GM23338 (cell line): ENCODE data around the gene DENND5A. TPM values are rescaled to one million over a fixed set of nuclear protein-coding genes. Genes with fewer than 3 reads are reported as not detected.

ENCODE experiments used
- ATAC-seq: fragments of 200-7000 bp; cut with Tn5 transposase; 3 replicates; pipeline ENCODE4 v1.9.1; 2020
- DNase-seq: peaks from one replicate; pipeline ENCODE4 v3.0.0-alpha.2; 2015; ENCODE audit warnings: low spot score
- H2AFZ ChIP-seq: fragments of 200-600 bp; sonication (generic); 2 replicates; pipeline ENCODE4 v1.8.0; 2016; ENCODE audit warnings: antibody characterized with exemption, mild to moderate bottlenecking, moderate library complexity
- H3F3A ChIP-seq: fragments of 200-600 bp; sonication (generic); replicated peaks from 2 replicates; pipeline ENCODE4 v1.8.0; 2017; ENCODE audit warnings: antibody characterized with exemption, mixed run types, low read depth
- H3K27ac ChIP-seq: fragments of 200-600 bp; sonication (generic); 2 replicates; pipeline ENCODE4 v1.6.1; 2016; ENCODE audit warnings: low read depth
- H3K27me3 ChIP-seq: fragments of 200-600 bp; sonication (generic); 2 replicates; pipeline ENCODE4 v1.8.0; 2016; ENCODE audit warnings: mild to moderate bottlenecking, mixed run types, moderate library complexity; ENCODE audit not compliant: insufficient read depth
- H3K36me3 ChIP-seq: fragments of 200-600 bp; sonication (generic); 2 replicates; pipeline ENCODE4 v1.8.0; 2016; ENCODE audit warnings: mild to moderate bottlenecking; ENCODE audit not compliant: insufficient read depth
- H3K4me1 ChIP-seq: fragments of 200-600 bp; sonication (generic); 2 replicates; pipeline ENCODE4 v1.8.0; 2016; ENCODE audit warnings: mild to moderate bottlenecking, moderate library complexity; ENCODE audit not compliant: insufficient read depth
- H3K4me2 ChIP-seq: fragments of 200-600 bp; sonication (generic); 2 replicates; pipeline ENCODE4 v1.7.1; 2017; ENCODE audit warnings: mixed run types
- H3K4me3 ChIP-seq: fragments of 200-600 bp; sonication (generic); 2 replicates; pipeline ENCODE4 v1.6.1; 2016; ENCODE audit warnings: mixed run types
- H3K79me2 ChIP-seq: fragments of 200-600 bp; sonication (generic); replicated peaks from 2 replicates; pipeline ENCODE4 v1.8.0; 2017; ENCODE audit warnings: mild to moderate bottlenecking; ENCODE audit not compliant: insufficient read depth
- H3K9me2 ChIP-seq: fragments of 200-600 bp; sonication (generic); 2 replicates; pipeline ENCODE4 v1.8.0; 2017; ENCODE audit not compliant: insufficient read depth
- H4K20me1 ChIP-seq: fragments of 200-600 bp; sonication (generic); replicated peaks from 2 replicates; pipeline ENCODE4 v1.8.0; 2017; ENCODE audit warnings: mild to moderate bottlenecking; ENCODE audit not compliant: insufficient read depth
- H3K27ac Mint-ChIP-seq: 2 replicates; pipeline ENCODE4 v1.8.0; 2020; ENCODE audit warnings: inconsistent platforms, mild to moderate bottlenecking, moderate library complexity, mixed read lengths
- H3K27me3 Mint-ChIP-seq: 3 replicates; pipeline ENCODE4 v1.8.0; 2022; ENCODE audit warnings: low read depth, mild to moderate bottlenecking, moderate library complexity, mixed read lengths, inconsistent platforms; ENCODE audit not compliant: insufficient read depth, poor library complexity
- H3K36me3 Mint-ChIP-seq: 3 replicates; pipeline ENCODE4 v1.8.0; 2021; ENCODE audit warnings: low read depth, mild to moderate bottlenecking, inconsistent platforms, moderate library complexity, mixed read lengths
- H3K4me1 Mint-ChIP-seq: 3 replicates; pipeline ENCODE4 v1.8.0; 2020; ENCODE audit warnings: mild to moderate bottlenecking, inconsistent platforms, mixed read lengths
- H3K4me3 Mint-ChIP-seq: 3 replicates; pipeline ENCODE4 v1.8.0; 2021; ENCODE audit warnings: moderate library complexity, mild to moderate bottlenecking, inconsistent platforms, mixed read lengths
- H3K9me3 Mint-ChIP-seq: 3 replicates; pipeline ENCODE4 v1.8.0; 2020; ENCODE audit warnings: moderate library complexity, mild to moderate bottlenecking, inconsistent platforms, mixed read lengths
- CREB1 ChIP-seq: fragments of 250-450 bp; sonication (Bioruptor Pico); IDR thresholded peaks from 2 replicates; pipeline ENCODE4 v1.5.0; 2020; ENCODE audit warnings: low read depth, mild to moderate bottlenecking, moderate library complexity
- EZH2 ChIP-seq: fragments of 200-600 bp; sonication (generic); IDR thresholded peaks from one replicate; pipeline ENCODE4 v1.8.0; 2017; ENCODE audit warnings: antibody characterized with exemption, mild to moderate bottlenecking, low read depth; ENCODE audit not compliant: unreplicated experiment
- EZH2phosphoT487 ChIP-seq: fragments of 200-600 bp; sonication (generic); IDR thresholded peaks from one replicate; pipeline ENCODE4 v1.8.1; 2018; ENCODE audit warnings: antibody characterized with exemption; ENCODE audit not compliant: unreplicated experiment
- JUNB ChIP-seq: IDR thresholded peaks from one replicate; pipeline ENCODE4 v1.6.1; 2016; ENCODE audit warnings: antibody characterized with exemption; ENCODE audit not compliant: unreplicated experiment
- NANOG ChIP-seq: IDR thresholded peaks from 2 replicates; pipeline ENCODE4 v1.6.1; 2016; ENCODE audit warnings: antibody characterized with exemption, borderline replicate concordance
- STAT1 ChIP-seq: IDR thresholded peaks from one replicate; pipeline ENCODE4 v1.6.1; 2016; ENCODE audit warnings: antibody characterized with exemption; ENCODE audit not compliant: unreplicated experiment
- ZNF114 ChIP-seq: fragments of 250-450 bp; sonication (Bioruptor Pico); IDR thresholded peaks from 2 replicates; pipeline ENCODE4 v1.5.0; 2020; ENCODE audit warnings: mild to moderate bottlenecking, moderate library complexity
- ZNF331 ChIP-seq: fragments of 250-450 bp; sonication (Bioruptor Pico); IDR thresholded peaks from 2 replicates; pipeline ENCODE4 v1.5.0; 2020; ENCODE audit warnings: low read depth, mild to moderate bottlenecking, moderate library complexity
- polyA plus RNA-seq: library from polyadenylated mRNA; unstranded; fragments of >200 nt; fragmentation: Nextera tagmentation; extraction: Ambion mirVana; gene quantifications from 2 replicates; pipeline ENCODE4 v1.2.1, GENCODE V29; 2016
- total RNA-seq: library from RNA; depleted of rRNA; stranded (reverse); fragments of >200 nt; shearing (Covaris generic); gene quantifications from 2 replicates; pipeline ENCODE4 v1.2.3, GENCODE V29; 2014
- TF ChIP-seq, protein P1 (sequence below): fragments of 250-450 bp; sonication (Bioruptor Pico); IDR thresholded peaks from 2 replicates; pipeline ENCODE4 v1.5.0; 2020; ENCODE audit warnings: mild to moderate bottlenecking, moderate library complexity
- TF ChIP-seq, protein P2 (sequence below): IDR thresholded peaks from 2 replicates; pipeline ENCODE4 v1.6.1; 2016; ENCODE audit warnings: antibody characterized with exemption

The DENND5A gene
- total and polyA plus RNA-seq, 2 experiments from 2014 or later, result 28.1 to 56.3 TPM

DNA sequence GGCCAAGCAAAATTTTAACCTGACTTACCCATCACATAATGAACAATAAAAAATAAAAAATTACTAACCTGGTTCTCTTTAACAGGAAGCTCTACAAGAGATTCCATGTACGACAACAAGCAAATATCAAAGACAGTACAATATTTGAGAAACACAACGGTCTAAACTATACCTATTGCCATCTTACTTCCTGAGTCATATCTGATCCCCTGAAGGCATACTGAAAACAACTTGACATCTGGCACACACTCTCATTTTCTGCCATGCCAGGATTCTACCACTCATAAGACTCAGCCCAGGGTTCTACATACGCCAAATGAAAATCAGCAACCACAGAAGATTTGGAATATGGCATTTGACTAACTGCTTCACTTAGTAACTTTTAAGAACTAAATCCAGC is 13.8 kb downstream of the DENND5A start:
- Histone ChIP-seq H3K27ac (no peak overlapping the region), H3K27me3 (no peaks in the 10 kb centered on the region), H4K20me1 (peaks cover 35% of the 10 kb centered on the region), H3K79me2 (peaks cover 100% of the 10 kb centered on the region), H2AFZ (no peak overlapping the region), H3K4me1 (peaks cover 6% of the 10 kb centered on the region; the same call in 1 of the 2 replicates), H3K4me2 (no peak overlapping the region), H3K9me2 (no peaks in the 10 kb centered on the region), H3F3A (0 out of 2 replicates have a peak, but pooled peaks cover 3% of the 10 kb centered on the region), H3K36me3 (no peaks in the 10 kb centered on the region), H3K4me3 (no peak overlapping the region)
- H3K4me1 Mint-ChIP-seq, result peaks cover 5% of the 10 kb centered on the region; the same call in 2 of the 3 replicates
- no peak for ATAC-seq
- no peaks in the 10 kb centered on the region for H3K9me3 Mint-ChIP-seq
- TF ChIP-seq ZNF331 (CRISPR knock-in tag) (no peak), STAT1 (no peak), NANOG (no peak), EZH2 (no peak)
- peaks cover 11% of the 10 kb centered on the region; the same call in 2 of the 3 replicates for H3K36me3 Mint-ChIP-seq
- DNase-seq, result no peak
- no peak overlapping the region for H3K27ac Mint-ChIP-seq
- peaks cover 7% of the 10 kb centered on the region for H3K27me3 Mint-ChIP-seq
- no peak overlapping the region for H3K4me3 Mint-ChIP-seq

DNA sequence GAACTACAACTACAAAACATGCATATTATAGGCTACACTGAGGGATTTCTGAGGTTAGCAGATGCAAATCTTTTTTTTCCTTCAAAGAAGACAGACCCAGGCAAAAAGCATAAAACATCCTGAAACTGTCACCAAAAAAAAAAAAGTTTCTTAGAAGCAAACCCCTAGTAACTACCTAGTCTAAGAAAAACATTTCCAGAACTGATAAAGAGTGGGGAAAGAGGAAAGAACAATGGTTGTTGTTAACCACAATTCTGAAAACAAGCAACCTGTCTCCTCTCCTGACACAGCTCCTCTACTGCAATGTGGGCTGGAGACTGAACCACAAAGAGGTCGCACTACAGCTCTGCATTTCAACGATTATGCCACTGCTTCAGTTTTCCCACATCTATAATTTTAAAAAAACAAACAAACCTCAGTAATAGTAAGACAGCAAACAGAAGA is 15.0 kb downstream of the DENND5A start:
- peaks cover 7% of the 10 kb centered on the region; the same call in 2 of the 3 replicates for H3K36me3 Mint-ChIP-seq
- Histone ChIP-seq H3K4me1 (peaks cover 6% of the 10 kb centered on the region; the same call in 1 of the 2 replicates), H2AFZ (no peak overlapping the region), H3K9me2 (no peaks in the 10 kb centered on the region), H3K36me3 (no peaks in the 10 kb centered on the region), H3K27ac (no peak overlapping the region; the same call in 1 of the 2 replicates), H3K4me2 (no peak overlapping the region), H4K20me1 (peaks cover 38% of the 10 kb centered on the region), H3F3A (0 out of 2 replicates have a peak, but pooled peaks cover 3% of the 10 kb centered on the region), H3K79me2 (peaks cover 96% of the 10 kb centered on the region), H3K4me3 (no peak overlapping the region), H3K27me3 (no peaks in the 10 kb centered on the region)
- peaks cover 7% of the 10 kb centered on the region for H3K27me3 Mint-ChIP-seq
- ATAC-seq (peak; percentile 46), DNase-seq (no peak)
- peaks cover 5% of the 10 kb centered on the region; the same call in 2 of the 3 replicates for H3K4me1 Mint-ChIP-seq
- TF ChIP-seq ZNF331 (CRISPR knock-in tag) (no peak), JUNB (no peak), CREB1 (no peak), EZH2 (no peak), STAT1 (no peak), EZH2phosphoT487 (no peak), ZNF114 (CRISPR knock-in tag) (no peak)
- TF ChIP-seq, protein P1, sequence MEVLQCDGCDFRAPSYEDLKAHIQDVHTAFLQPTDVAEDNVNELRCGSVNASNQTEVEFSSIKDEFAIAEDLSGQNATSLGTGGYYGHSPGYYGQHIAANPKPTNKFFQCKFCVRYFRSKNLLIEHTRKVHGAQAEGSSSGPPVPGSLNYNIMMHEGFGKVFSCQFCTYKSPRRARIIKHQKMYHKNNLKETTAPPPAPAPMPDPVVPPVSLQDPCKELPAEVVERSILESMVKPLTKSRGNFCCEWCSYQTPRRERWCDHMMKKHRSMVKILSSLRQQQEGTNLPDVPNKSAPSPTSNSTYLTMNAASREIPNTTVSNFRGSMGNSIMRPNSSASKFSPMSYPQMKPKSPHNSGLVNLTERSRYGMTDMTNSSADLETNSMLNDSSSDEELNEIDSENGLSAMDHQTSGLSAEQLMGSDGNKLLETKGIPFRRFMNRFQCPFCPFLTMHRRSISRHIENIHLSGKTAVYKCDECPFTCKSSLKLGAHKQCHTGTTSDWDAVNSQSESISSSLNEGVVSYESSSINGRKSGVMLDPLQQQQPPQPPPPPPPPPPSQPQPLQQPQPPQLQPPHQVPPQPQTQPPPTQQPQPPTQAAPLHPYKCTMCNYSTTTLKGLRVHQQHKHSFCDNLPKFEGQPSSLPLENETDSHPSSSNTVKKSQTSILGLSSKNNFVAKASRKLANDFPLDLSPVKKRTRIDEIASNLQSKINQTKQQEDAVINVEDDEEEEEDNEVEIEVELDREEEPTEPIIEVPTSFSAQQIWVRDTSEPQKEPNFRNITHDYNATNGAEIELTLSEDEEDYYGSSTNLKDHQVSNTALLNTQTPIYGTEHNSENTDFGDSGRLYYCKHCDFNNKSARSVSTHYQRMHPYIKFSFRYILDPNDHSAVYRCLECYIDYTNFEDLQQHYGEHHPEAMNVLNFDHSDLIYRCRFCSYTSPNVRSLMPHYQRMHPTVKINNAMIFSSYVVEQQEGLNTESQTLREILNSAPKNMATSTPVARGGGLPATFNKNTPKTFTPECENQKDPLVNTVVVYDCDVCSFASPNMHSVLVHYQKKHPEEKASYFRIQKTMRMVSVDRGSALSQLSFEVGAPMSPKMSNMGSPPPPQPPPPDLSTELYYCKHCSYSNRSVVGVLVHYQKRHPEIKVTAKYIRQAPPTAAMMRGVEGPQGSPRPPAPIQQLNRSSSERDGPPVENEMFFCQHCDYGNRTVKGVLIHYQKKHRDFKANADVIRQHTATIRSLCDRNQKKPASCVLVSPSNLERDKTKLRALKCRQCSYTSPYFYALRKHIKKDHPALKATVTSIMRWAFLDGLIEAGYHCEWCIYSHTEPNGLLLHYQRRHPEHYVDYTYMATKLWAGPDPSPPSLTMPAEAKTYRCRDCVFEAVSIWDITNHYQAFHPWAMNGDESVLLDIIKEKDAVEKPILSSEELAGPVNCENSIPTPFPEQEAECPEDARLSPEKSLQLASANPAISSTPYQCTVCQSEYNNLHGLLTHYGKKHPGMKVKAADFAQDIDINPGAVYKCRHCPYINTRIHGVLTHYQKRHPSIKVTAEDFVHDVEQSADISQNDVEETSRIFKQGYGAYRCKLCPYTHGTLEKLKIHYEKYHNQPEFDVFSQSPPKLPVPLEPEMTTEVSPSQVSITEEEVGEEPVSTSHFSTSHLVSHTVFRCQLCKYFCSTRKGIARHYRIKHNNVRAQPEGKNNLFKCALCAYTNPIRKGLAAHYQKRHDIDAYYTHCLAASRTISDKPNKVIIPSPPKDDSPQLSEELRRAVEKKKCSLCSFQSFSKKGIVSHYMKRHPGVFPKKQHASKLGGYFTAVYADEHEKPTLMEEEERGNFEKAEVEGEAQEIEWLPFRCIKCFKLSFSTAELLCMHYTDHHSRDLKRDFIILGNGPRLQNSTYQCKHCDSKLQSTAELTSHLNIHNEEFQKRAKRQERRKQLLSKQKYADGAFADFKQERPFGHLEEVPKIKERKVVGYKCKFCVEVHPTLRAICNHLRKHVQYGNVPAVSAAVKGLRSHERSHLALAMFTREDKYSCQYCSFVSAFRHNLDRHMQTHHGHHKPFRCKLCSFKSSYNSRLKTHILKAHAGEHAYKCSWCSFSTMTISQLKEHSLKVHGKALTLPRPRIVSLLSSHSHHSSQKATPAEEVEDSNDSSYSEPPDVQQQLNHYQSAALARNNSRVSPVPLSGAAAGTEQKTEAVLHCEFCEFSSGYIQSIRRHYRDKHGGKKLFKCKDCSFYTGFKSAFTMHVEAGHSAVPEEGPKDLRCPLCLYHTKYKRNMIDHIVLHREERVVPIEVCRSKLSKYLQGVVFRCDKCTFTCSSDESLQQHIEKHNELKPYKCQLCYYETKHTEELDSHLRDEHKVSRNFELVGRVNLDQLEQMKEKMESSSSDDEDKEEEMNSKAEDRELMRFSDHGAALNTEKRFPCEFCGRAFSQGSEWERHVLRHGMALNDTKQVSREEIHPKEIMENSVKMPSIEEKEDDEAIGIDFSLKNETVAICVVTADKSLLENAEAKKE, result no peak
- TF ChIP-seq, protein P2, sequence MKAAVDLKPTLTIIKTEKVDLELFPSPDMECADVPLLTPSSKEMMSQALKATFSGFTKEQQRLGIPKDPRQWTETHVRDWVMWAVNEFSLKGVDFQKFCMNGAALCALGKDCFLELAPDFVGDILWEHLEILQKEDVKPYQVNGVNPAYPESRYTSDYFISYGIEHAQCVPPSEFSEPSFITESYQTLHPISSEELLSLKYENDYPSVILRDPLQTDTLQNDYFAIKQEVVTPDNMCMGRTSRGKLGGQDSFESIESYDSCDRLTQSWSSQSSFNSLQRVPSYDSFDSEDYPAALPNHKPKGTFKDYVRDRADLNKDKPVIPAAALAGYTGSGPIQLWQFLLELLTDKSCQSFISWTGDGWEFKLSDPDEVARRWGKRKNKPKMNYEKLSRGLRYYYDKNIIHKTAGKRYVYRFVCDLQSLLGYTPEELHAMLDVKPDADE, result no peak
- H3K27ac Mint-ChIP-seq, result peak overlapping the region; percentile 79; the same call in 1 of the 2 replicates
- no peaks in the 10 kb centered on the region for H3K9me3 Mint-ChIP-seq
- no peak overlapping the region for H3K4me3 Mint-ChIP-seq
